Measurements from ENCODE around the gene FUT7.
"Not testable (repeated sequence)": the region's sequence is repeated elsewhere in the genome, so short reads cannot be mapped to it uniquely, and the experiment has no call there.

The FUT7 gene

DNA sequence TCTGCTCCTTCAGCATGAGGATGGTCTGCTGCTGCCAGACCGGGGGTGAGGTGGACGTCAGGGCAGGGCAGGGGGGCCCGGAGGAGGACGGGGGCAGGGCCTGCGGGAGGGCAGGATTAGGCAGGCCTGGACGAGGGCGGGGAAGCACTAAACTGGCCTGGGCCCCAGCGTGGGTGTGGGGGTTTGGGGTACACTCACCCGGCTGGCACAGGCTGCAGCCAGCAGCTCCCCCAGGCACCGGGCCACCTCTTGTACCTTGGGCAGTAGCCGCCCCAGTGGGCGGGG is 32.9 kb upstream of the FUT7 start:
- H3K4me3 ChIP-seq (ENCODE audit: low read depth, low read length): no peak overlapping the region
- TF ChIP-seq, protein P1, sequence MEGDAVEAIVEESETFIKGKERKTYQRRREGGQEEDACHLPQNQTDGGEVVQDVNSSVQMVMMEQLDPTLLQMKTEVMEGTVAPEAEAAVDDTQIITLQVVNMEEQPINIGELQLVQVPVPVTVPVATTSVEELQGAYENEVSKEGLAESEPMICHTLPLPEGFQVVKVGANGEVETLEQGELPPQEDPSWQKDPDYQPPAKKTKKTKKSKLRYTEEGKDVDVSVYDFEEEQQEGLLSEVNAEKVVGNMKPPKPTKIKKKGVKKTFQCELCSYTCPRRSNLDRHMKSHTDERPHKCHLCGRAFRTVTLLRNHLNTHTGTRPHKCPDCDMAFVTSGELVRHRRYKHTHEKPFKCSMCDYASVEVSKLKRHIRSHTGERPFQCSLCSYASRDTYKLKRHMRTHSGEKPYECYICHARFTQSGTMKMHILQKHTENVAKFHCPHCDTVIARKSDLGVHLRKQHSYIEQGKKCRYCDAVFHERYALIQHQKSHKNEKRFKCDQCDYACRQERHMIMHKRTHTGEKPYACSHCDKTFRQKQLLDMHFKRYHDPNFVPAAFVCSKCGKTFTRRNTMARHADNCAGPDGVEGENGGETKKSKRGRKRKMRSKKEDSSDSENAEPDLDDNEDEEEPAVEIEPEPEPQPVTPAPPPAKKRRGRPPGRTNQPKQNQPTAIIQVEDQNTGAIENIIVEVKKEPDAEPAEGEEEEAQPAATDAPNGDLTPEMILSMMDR (IDR thresholded peaks at IDR 0.05; ENCODE audit: borderline replicate concordance, insufficient read depth, low read depth, low read length): no peak

DNA sequence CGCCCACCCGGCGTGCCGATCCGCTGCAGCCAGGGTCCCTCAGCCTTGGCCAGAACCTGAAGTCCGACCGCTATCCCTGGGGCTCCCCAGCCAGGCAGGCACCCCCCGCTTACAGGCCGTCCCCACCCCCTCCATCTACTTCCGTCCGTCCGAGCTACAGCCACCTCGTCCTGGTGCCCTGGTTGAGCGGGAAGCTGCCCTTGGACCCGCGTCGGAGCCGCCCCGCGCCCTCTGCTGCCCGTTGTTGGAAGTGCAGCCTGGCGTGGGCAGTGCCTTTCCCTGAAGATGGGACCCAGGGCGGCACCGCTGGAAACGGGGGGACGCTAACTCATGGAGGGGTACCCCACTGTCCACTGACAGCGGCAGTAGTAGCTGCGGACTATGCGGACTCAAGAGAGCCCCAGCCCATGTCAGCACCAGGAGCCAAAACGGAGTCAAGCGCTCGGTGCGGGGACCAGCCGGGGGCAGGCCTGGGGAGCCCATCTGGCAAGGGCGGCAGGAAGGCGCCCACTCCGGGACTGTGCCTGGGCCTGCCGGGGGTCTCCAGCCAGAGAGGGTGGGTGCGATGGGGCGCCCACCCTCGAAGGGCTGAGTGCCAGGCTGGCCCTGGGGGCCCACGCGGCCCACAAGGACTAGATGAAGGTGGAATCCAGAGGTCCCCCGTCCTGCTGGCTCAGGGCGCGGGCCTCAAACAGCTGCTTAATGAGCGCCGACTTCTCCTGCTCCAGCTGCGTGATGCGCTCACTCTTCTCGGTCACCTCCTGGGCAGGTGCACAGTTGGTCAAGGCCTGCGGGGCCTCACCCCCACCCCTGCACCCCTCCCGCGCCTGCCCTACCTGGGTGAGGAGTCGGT is 32.4 kb upstream of the FUT7 start:
- TF ChIP-seq, protein P1 (IDR thresholded peaks at IDR 0.05; ENCODE audit: borderline replicate concordance, insufficient read depth, low read depth, low read length): peak; percentile 95
- H3K4me3 ChIP-seq (ENCODE audit: low read depth, low read length): no peak overlapping the region

DNA sequence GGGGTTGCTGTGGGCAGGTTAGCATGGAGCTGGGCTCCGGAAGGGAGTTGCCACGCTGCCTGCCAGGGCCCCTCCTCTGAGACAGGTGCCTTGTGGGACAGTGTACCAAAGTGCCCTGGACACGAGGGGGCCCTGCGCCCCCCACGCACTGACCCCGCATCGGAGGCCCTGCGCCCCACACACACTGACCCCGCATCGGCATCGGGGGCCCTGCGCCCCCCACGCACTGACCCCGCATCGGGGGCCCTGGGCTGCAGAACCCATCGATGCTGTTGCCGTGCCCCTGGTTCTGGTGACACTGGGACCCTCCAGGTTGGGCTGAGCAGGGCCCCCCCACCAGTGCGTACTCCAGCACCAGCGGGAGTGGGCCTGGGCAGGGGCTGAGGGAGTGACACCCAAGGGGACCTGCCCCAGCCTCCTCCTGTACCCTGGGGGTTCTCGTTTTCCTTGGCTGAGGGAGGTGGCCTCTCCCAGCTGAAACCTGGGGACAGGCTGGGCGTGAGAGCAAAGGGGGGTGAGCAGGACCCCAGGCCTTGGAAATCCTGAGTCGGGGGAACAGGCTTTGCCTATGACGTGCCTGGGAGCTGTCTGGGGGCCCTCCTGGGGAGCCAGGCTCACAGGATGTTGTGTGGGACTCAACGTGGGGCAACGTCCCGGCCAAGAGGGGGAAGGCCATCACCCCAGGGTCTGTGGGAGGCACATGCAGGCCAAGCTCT is 31.6 kb upstream of the FUT7 start:
- TF ChIP-seq, protein P1 (IDR thresholded peaks at IDR 0.05; ENCODE audit: borderline replicate concordance, insufficient read depth, low read depth, low read length): no peak
- no peak overlapping the region for H3K4me3 ChIP-seq (ENCODE audit: low read depth, low read length)

DNA sequence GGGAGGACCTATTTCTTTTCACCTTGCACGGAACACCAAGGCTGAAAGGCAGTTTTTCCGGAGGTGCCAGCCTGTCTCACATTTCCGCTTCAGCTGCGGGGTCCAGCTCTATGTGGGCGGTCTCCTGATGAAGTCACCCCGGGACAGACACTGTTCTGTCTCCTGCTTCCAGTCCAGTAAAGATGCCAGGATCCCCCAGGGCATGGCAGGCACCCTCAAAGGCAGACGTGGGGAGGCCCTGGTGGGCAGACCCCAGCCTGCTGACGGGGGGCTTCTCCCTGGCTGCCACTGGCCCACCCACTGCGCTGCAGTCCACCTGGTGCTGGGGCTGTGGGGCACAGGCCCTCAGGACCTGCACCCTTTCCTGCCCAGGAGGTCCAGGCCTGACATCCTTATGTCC is 30.9 kb upstream of the FUT7 start:
- not testable (repeated sequence) for H3K4me3 ChIP-seq (ENCODE audit: low read depth, low read length)

DNA sequence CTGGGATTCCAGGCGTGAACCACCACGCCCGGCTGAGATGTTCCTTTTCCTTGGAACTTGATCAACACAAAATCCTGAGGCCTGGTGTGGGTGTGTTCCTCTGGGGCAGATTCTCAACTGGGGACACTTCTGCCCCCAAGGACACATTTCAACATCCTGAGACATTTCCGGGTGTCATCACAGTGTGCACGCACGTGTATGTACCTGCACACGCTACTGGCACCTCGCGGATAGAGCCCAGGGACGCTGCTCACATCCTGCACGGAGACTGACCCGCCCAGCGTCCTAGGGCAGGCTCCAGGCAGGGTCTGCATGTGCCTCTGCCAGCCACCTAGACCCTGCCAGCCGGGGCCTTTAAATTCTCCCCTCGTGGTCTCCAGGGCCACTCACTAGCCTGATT is 30.5 kb upstream of the FUT7 start:
- H3K4me3 ChIP-seq (ENCODE audit: low read depth, low read length): no peak overlapping the region
- TF ChIP-seq, protein P1 (IDR thresholded peaks at IDR 0.05; ENCODE audit: borderline replicate concordance, insufficient read depth, low read depth, low read length): no peak

DNA sequence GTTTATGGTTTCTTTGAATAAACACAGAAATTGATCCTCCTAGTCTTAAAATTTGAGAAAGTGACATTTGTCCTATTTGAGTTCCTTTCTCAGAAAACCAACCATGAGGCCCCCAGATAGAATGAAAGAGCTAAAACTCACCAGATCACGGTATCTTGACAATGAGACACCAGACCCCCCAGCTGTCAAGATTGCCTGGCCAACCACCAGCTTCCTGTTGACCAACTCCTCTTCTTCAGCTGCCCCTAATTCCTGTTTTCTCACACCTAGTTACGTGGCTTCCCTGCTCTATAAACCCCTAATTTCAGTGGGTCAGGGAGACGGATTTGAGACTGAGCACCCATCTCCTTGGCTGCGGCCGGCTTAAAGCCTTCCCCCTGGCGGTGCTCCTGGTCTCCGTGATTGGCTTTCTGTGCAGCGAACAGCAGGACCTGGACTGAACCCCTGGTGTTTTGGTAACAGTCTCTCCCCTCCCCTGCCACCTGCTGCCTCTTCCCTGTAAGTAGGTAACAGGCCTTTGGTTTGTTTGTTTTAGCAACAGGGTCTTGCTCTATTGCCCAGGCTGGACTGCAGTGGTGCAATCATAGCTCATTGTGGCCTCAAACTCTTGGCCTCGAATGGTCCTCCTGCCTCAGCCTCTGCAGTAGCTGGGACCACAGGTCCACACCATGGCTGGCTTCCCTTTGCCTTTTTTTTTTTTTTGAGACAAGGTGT is 26.8 kb upstream of the FUT7 start:
- TF ChIP-seq, protein P1 (IDR thresholded peaks at IDR 0.05; ENCODE audit: borderline replicate concordance, insufficient read depth, low read depth, low read length): no peak
- H3K4me3 ChIP-seq (ENCODE audit: low read depth, low read length): no peak overlapping the region

DNA sequence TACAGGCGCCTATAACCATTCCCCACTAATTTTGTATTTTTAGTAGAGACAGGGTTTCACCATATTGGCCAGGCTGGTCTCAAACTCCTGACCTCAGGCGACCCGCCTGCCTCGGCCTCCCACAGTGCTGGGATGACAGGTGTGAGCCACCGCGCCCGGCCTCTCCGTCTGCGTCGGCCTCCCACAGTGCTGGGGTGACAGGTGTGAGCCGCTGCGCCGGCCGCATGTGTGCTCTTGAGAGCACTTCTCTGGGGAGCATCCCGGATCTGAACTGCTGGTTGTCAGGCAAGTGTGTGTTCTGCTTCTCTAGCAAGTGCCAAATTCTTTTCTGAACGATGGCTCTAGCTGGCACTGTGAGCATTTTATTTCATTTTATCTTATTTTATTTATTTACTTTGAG is 25.7 kb upstream of the FUT7 start:
- no peak overlapping the region for H3K4me3 ChIP-seq (ENCODE audit: low read depth, low read length)
- TF ChIP-seq, protein P1 (IDR thresholded peaks at IDR 0.05; ENCODE audit: borderline replicate concordance, insufficient read depth, low read depth, low read length): no peak
